ENCODE data around the gene TADA1.

Gene TADA1, protein sequence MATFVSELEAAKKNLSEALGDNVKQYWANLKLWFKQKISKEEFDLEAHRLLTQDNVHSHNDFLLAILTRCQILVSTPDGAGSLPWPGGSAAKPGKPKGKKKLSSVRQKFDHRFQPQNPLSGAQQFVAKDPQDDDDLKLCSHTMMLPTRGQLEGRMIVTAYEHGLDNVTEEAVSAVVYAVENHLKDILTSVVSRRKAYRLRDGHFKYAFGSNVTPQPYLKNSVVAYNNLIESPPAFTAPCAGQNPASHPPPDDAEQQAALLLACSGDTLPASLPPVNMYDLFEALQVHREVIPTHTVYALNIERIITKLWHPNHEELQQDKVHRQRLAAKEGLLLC

DNA sequence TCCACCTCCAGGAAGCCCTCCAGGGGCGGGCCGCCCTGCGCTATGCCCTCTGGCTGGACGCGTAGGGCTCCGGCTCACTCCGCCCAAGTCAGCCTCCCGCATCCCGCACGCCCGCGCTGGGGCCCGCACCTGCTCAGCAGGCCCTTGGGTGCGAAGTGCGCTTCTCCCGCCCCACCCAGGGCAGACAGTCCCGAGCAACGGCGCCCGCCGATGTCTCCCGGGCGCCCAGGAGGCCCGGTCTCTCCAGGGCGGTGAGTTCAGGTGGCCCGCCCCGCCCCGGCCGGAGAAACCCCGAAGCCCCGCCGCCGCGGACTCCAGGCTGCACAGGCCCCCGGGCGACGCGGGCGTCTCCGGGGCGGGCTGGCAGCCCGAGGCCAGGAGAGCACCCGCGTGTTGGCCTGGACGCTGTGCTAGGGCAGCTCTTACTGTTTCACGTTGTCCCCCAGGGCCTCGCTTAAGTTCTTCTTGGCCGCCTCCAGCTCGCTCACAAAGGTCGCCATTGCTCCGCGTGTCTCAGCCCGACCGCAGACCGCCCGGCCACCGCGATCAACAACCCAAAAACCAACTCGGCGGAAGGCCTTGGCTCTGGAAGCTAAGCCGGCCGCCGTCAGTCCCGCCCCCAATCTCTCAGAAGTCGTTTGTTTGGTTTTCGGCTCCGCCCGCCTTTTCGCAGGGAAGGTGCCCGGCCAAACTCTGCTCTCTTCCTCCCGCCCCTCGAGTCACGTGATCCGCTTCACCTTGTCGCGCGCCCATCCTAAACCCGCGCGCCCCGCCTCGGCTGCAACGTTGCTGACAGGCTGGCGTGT lies at the start of gene TADA1:
Gene TADA1, minus strand, starts transcription at position 531 of the 806 bp plus-strand sequence. Its CDS starts 31 bp downstream, at position 500.
- peak; percentile 93 for DNase-seq (ENCODE audit: low spot score)

DNA sequence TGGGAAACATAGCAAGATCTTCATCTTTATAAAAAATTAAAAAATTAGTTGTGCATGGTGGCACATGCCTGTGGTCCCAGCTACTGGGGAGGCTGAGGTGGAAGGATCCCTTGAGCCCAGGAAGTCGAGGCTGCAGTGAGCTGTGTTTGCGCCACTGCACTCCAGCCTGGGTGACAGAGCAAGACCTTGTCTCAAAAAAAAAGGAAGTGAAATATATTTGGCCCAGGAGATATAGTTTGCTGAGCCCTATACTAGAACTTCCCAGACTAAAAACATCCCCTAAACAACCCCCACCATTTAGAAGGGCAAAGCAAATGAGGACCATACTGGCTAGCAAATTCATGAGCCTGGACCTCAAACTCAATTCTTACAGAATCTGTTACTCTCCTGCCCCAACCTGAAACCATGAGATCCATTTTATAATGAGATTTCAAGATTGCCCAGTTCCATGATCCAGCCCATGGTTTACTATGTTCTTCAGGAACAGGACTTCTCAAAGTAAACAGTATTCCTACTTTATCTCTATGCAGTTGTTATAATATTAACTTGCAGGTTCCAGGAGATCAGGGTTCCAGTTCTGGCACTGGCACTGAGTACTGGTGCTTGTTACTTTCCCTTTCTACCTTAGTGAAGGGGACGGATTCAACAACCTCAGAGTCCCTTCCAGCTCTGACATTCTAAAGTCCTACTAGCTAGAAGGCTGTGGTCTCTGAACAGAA lies 48.9 kb upstream of the TADA1 start:
- no peak for DNase-seq (ENCODE audit: low spot score)

DNA sequence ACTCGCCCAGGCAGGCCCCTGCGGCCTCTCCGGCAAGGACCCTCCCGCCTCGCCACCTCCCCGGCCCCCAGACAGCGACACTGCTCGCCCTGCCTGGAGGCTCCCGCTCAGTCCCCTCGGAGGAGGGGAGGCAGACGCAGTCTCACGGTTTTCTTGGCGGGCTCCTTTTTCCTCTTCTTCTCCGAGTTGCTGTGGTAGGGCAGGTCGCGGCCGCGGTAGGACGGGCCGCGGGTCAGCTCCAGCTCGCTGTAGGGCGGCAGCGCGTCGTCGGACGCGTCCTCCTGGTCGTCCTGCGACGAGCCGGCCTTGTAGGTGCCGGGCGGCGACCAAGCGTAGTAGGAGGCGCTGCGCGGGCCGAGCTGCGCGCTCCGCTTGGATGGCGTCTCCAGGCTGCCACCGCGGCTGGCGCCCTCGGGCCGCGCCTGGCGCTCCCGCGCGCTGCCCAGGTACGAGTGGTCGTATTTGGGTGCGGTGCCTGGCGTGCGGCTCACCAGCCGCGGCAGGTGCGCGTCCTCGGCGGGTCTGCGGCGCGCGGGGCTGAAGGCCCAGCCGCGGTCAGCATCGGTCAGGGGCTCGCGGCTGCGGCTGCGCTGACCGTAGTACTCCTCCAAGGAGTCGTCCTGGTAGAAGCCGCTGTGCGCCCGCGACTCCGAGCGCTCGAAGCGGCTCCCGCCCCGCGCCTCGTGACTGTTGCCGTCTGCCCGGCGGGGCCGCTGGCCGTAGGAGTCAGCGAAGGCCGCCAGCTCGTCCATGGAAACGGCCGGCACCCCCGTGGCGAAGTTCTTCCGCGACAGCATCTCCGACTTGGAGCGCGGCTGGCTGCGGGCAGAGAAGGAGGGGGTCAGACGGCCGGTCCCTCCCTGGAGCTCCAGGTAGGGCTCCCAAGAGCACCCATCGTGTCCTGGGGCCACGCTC lies 44.8 kb upstream of the TADA1 start:
- DNase-seq (ENCODE audit: low spot score), result peak; percentile 66

DNA sequence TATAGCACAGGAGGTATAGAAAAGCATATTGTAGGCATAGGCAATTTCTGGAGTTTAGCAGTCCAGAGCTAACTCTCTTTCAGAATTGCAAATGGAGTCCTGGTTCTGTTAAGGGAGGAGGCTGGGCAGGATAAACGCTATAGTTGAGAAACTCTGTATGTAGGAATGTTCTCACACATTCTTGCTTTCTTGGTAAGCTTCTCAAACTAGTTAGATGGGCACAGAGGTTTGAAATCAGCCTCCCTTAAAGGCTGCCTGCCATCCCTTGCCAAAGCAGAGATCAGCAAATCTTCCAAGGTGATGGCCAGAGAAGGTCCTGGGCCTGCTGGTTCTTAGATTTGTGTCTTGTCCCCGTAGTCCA lies 42.9 kb upstream of the TADA1 start:
- no peak for DNase-seq (ENCODE audit: low spot score)

DNA sequence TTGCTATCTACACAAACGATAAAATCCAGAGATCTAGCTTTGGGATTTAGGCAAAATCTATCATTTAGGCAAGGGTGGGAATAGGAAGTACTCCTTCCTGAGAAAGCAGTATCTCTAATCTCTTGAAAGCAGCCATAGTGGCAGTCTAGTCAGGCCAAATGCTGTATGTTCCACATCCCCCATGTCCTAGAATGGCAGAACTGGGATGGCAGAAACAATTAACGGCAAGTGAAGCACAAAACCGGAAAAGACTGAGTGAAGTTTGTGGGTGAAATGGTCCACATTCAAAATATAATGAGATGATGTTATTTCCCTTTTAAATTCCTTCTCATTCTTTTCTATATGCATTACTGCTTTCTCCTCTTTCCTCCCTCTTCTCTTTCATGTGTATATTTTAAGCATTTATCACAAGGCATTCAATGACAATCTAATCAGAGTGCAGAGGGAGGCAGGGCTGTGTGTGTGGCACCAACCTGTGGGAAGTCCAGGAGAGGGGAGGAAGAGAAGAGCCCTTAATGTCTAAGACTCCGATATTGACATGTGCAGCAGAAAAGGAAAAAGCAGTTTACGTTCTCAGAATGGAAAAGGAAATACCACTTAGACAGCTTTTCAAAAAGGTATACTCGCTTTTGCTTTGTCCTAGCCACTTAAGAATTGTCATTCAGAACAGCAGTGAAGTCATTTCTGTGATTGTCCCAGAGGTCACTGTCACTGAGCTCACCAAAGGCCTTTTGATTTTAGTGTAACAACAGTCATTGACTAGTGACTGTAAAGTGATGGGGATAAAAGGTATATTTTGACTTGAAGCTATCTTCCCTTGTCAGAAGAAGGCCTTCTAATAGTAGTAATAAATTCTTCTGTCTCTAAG lies 42.3 kb upstream of the TADA1 start:
- DNase-seq (ENCODE audit: low spot score), result no peak

DNA sequence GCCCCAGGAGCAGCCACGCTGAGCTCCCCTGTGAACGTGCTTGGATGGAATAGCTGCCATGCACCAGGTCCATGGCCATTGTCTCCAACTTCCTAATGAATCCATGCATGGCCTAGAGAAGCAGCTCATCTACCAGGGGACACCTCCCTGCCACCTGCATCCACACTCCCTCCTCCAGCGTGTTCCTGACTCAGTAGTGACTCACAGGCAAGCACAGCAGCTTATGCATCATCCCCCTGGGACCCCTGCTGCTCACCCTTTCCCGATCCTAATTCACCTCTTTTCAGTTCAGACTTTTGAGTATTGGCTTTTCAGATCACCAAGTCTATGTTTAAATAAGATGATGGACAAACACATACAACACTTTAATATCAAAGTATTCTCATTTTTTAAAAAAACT lies 39.9 kb upstream of the TADA1 start:
- peak; percentile 19 for DNase-seq (ENCODE audit: low spot score)

DNA sequence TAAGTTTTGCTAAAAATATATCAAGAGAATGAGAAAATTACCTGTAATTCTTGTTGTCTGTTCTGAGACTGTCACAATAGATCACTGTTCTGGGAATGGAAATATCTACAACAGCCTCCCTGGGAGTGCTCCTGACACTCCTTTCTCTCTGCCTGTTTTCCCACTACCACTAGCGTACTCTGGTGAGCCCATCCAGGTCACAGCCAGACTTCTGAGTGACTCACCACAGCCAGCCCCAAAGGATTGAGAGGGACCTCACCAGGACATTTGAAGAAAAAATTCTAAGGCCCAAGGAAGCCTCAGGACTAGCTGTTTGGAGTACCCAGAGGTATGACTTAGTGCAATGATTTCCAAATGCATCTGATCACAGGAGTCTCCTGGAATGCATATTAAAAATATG lies 39.0 kb upstream of the TADA1 start:
- no peak for DNase-seq (ENCODE audit: low spot score)

DNA sequence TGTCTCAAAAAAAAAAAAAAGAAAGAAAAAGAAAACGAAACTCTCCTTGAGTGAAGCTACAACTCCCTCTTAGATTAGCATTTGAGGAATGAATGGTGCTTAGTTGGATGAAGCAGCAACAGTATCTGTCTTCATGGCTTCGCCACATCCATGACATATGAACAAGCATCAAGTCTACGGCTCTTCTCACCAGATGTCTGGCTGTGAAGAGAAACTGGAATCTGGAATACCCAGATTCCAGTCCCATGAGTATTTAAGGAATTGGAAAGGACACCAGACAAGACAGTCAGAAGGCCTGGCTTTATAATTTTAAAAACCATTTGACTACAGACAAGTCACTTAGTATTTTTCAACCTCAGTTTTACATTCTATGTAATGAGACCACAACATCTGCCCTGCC lies 38.0 kb upstream of the TADA1 start:
- no peak for DNase-seq (ENCODE audit: low spot score)

DNA sequence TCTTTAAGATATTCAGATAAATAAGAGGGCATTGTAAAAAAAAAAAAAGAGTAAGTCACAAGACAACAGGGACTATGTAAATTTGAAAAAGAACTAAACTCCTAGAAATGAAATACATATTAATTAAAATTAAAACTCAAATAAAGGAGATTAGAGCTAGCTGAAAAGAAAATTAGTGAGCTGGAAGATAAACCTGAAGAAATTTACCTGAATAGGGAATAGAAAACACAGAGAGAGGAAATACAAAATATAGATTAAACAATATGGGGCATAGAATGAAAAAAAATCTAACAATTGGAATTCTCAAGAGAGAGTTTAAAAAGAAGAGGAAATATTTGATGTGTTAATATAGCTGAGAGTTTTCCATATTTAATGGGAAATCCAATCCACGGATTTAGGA lies 35.6 kb upstream of the TADA1 start:
- DNase-seq (ENCODE audit: low spot score), result no peak

DNA sequence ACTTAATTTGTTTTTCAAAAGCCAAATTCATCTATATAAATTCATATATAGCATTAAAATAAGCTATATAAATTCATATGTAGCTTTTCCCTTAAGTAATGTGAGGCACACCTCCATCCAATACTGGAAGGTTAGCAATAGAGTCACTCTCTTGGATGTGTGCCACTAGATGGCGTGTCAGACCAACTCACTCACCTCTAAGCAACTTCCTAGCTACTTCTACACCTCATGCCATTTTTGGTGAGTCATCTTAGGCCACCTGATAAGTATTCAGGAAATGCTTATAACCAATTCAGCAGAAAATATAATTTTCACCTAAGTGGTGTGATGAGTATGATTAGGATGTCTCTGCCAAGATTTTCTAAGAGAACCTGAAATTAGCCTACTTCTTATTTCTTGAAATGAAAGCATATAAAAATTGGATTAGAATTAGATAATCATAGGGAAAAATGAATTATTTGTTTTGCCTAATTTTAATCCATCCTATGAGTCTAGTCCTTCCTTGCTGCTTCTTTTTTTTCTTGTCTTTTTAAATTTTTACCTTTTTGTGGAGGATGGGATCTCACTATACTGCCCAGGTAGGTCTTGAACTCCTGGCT lies 34.4 kb upstream of the TADA1 start:
- peak; percentile 84 for DNase-seq (ENCODE audit: low spot score)

DNA sequence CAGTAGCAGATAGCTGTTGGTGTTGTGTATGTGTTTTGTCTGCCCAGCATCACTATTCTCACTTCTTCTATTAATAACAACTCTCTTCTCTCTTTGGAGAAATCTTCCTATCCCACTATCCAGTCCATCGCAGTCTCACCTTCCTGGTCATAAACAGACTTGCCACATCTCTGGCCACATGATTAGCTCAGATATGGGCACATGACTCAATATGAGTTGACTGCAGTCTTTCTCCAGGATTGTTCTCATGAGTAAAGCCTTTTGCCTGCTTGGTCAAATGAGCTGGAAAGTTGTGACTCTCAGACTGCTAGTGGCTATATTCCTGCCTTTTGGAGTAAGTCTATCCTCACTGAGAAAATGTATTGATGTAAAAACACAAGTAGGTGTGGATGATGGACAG lies 32.9 kb upstream of the TADA1 start:
- no peak for DNase-seq (ENCODE audit: low spot score)

DNA sequence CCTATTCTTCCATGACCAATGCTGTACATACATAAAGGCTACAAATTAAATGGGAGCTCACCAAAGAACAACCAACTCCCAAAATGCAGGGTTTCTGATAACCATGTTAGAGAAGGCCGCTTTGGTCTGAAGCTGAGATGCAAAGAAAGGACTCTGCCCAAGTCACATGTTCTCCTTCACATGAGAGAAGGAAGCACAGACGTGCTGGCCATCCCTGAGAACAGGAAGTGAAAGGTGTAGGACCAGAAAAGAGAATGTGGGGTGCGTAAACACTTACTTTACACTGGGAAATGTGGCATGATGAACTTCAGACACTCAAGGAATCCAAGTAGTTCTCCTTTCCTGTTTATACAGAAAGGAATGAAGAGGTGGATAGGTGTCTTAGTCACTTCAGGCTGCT lies 31.7 kb upstream of the TADA1 start:
- no peak for DNase-seq (ENCODE audit: low spot score)

DNA sequence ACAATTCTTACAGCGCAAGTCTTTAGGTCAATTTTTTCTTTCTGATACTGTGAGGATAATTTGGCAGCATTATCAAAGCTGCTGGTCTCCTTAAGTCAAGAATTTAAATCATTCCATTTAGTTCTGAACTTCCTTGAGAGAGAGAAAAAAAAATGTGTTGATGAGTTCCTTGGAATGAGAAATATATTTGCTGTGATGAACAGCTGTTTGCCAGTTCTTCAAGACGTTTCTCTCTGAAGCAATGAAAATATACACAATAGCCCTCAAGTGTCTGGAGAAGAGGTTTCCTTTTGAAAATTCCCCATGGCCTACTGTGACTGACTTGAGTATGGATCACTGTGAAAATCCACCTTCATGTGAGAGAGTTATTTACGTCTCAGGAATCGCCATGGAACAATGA lies 31.0 kb upstream of the TADA1 start:
- DNase-seq (ENCODE audit: low spot score), result no peak

DNA sequence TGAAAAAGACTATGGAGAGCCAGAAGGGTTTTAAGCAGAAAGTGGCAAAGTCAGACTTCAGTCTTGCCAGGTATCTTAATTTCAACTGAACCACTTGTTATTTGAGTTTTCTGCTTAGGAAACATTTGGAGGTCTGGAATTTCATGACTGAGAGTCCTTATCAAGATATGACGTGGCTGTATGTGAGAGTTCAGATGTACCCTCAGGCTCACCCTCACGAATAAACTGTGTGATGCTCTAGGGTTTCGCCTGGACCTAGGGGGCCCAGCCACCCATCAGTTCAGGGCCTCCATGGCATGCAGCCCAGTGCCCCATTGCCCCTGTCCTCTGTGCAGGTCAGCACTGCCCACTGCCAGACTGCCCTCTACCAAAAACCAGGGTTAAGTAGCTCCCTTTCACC lies 30.6 kb upstream of the TADA1 start:
- DNase-seq (ENCODE audit: low spot score), result no peak

DNA sequence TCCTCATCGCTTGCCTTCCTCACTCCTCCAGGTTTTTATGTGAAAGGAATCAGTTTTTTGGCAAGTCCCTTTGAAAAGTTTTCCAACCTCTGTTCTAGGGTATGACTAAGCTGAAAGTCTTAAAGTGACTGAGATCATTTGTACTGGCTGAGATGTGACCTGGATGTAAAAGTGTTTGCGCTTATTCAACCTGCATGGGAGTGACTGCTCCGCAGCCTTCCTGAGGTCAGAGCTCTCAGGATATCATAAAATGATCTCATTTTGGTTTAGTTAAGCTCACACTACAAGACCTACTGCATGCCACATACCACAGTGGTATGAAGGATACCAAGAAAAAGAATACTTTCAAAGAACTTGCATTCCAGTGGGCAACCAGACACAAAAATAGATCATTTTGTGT lies 29.8 kb upstream of the TADA1 start:
- no peak for DNase-seq (ENCODE audit: low spot score)

DNA sequence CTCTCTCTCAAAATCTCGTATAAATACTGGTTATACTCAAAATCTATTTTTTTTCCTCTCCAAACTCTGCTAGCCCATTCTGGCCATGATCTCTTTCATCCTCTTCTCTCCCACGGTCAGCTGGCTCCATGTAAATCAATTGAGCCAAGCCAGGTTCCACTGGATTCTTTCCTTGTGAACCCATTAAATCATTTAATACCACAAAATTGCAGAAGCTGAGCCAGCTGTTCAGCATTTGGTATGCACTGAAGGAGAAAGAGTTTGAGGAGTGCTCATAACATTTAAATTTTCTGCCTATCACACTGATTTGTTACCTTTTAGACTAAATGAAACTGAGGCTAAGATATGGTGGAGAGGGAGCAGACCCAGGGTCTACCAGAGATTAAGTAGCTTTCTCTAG lies 29.1 kb upstream of the TADA1 start:
- DNase-seq (ENCODE audit: low spot score), result no peak

DNA sequence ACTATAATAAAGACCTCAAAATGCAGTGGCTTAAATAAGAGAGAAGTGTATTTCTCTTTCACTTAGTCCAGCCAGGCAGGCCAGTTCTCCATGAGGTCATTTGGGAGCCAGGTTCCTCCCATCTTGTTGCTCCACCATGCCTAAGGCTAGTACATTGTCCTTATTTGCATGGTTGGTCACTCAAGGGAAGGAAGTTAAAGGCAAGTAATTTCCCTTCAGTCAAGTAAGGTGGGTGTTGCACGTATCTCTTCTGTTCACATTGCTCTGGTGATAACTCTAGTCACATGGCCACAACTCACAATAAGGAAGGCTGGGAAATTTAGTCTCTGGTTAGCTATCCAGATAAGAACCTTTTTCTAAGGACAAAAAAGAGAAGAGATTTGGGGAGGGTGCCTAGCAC lies 27.2 kb upstream of the TADA1 start:
- DNase-seq (ENCODE audit: low spot score), result no peak

DNA sequence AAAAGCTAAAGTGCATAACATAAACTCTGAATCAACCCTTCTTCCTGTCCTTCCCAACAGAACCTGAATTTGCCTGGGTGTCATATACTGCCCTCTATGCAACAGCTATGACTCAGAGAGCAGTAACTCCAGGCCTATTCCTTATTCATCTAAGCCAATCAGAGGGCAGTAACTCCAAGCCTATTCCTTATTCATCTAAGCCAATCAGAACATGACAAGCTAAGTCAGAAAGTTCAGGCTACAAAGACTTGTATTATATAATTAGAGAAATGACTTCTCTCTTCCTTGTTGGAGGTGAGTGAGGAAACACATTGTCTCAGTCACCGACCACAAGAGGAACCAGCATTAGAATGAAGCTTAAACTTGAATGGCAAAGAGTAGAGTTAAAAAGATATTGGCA lies 26.2 kb upstream of the TADA1 start:
- no peak for DNase-seq (ENCODE audit: low spot score)

DNA sequence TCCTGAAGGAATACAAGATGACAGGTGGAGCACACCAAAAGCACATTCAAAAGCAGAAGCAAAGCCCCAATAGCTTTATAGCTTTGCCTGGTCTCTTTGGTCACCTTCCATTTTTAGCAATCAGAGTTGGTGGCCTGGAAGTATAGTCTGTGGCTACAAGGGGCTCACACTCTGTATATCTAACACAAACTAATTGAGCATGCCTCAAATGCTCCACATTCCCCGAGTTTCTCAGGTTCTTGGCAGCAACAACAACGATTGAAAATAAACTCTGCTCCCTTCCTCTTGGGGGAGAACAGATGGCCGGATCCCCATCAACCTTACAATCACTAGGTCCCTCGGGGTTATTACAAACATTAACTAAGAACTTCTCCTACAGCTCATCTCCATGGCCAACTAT lies 24.9 kb upstream of the TADA1 start:
- no peak for DNase-seq (ENCODE audit: low spot score)

DNA sequence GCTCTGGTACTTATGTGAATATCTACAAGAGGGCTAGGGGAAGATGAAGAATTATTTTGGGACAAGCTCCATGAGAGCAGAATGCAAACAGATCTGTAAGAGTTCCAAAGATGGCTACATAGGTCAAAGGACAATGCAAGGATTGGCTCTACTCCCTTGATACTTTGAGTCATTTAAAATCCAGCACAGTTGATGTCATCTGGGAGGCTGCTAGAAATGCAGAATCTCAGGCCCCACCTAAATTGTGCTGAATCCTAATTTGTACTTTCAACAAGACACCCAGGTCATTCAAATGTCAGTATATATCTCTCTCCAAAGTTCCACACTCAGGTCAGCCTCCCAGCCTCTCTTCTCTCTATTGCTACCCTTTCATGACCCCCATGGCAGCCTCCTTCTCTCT lies 23.7 kb upstream of the TADA1 start:
- no peak for DNase-seq (ENCODE audit: low spot score)

DNA sequence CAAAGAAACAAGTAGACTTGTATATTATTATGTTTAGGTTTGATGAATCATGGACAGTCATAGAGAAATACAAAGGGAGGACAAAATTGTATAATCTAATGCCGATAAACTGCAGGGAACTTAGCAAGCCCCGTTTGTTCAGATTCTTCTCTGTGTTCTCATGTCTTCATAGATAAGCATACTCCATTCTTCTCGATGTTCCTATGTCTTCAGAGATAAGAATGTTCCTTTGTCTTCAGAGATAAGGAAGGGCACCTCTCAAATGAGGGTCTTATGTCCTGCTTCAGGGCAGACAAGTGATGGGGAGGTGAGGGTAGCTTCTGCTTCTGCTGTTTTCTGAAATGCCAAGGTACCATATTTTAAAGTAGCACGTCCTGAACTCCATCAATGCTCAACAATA lies 19.7 kb upstream of the TADA1 start:
- no peak for DNase-seq (ENCODE audit: low spot score)

Data from iPS-NIHi11 (cell line).